HepG2 (cell line): ENCODE results near the gene CNTF. TPM values are rescaled to one million over a fixed set of nuclear protein-coding genes. Genes with fewer than 3 reads are reported as not detected.

Experiments used
- ATAC-seq: fragments of 200-7000 bp; cut with Tn5 transposase; 3 replicates; pipeline ENCODE4 v1.9.1; 2020; ENCODE audit warnings: mild to moderate bottlenecking, moderate library complexity
- BruUV-seq: library from RNA; stranded (reverse); fragments of 400-500 nt; replicated peaks from 2 replicates; lab custom pipeline; 2021; lab: Mats Ljungman, UMichigan
- CTCF ChIA-PET: fragments of 300-600 bp; formaldehyde crosslinking; extraction: SDS; loops from one replicate; lab custom pipeline; 2021; ENCODE audit warnings: low total read pairs, inconsistent platforms, low intra/inter-chr PET ratio; lab: Yijun Ruan, JAX
- POLR2A ChIA-PET: fragments of 350-600 bp; sonication (Branson Sonifier 250); formaldehyde crosslinking; loops from one replicate; lab custom pipeline; 2020; ENCODE audit warnings: antibody characterized with exemption, inconsistent platforms; lab: Yijun Ruan, JAX
- DNase-seq: peaks from one replicate; pipeline ENCODE4 v3.0.0-alpha.2; 2015; ENCODE audit warnings: low spot score
- FAIRE-seq: peaks from 3 replicates; lab custom pipeline; 2011; peaks lifted over from hg19 to GRCh38; lab: Jason Lieb, UNC
- H2AFZ ChIP-seq: one replicate; pipeline ENCODE4 v1.6.1; 2011; ENCODE audit warnings: low read length, inconsistent platforms
- H3K27ac ChIP-seq: fragments of 300-600 bp; 3 replicates; pipeline ENCODE4 v1.8.0; 2011; ENCODE audit warnings: mixed run types, mild to moderate bottlenecking, mixed read lengths, low read length, inconsistent platforms; ENCODE audit not compliant: insufficient read depth; ENCODE audit errors: extremely low read length
- H3K27me3 ChIP-seq, 2 experiments: fragments of 200-600 bp in 1 of 2; 2 replicates in 1 of 2; 3 replicates in 1 of 2; pipeline versions ENCODE4 v1.6.0 to v1.8.0; 2011; ENCODE audit warnings: low read length in 2 of 2, mild to moderate bottlenecking in 2 of 2, moderate library complexity in 2 of 2, inconsistent platforms in 1 of 2; ENCODE audit not compliant: insufficient read depth in 2 of 2, control insufficient read depth in 1 of 2
- H3K36me3 ChIP-seq, 2 experiments: fragments of 200-600 bp in 1 of 2; replicated peaks in 1 of 2; 2 replicates in 1 of 2; 3 replicates in 1 of 2; pipeline versions ENCODE4 v1.5.1 to v1.8.0; 2011; ENCODE audit warnings: low read length in 2 of 2, inconsistent platforms in 1 of 2; ENCODE audit not compliant: insufficient read depth in 2 of 2, control insufficient read depth in 1 of 2
- H3K4me1 ChIP-seq: 2 replicates; pipeline ENCODE4 v1.5.1; 2012; ENCODE audit warnings: low read length, inconsistent platforms; ENCODE audit not compliant: insufficient read depth
- H3K4me2 ChIP-seq: 2 replicates; pipeline ENCODE4 v1.6.0; 2011; ENCODE audit warnings: low read depth, low read length, inconsistent platforms
- H3K4me3 ChIP-seq, 3 experiments: fragments of 200-600 bp in 1 of 3; sonication (generic), shearing (Covaris generic) in 1 of 3; replicated peaks in 1 of 3; 2 replicates each; pipeline ENCODE4 v1.5.1; 2011 to 2016; ENCODE audit warnings: low read length in 3 of 3, inconsistent platforms in 2 of 3, low read depth in 2 of 3, mild to moderate bottlenecking in 2 of 3, control low read depth in 1 of 3, mixed read lengths in 1 of 3; ENCODE audit not compliant: insufficient read depth in 1 of 3
- H3K79me2 ChIP-seq: one replicate; pipeline ENCODE4 v1.6.1; 2011; ENCODE audit warnings: low read length, inconsistent platforms; ENCODE audit not compliant: insufficient read depth
- H3K9ac ChIP-seq: 2 replicates; pipeline ENCODE4 v1.6.0; 2011; ENCODE audit warnings: mild to moderate bottlenecking, low read depth, low read length, inconsistent platforms; ENCODE audit not compliant: insufficient read depth
- H3K9me3 ChIP-seq: 2 replicates; pipeline ENCODE4 v1.5.1; 2012; ENCODE audit warnings: mild to moderate bottlenecking, low read length
- H4K20me1 ChIP-seq: 2 replicates; pipeline ENCODE4 v1.6.0; 2011; ENCODE audit warnings: inconsistent platforms, mild to moderate bottlenecking, low read length, moderate library complexity; ENCODE audit not compliant: insufficient read depth
- HNF4A ChIP-seq: sonication (generic); formaldehyde crosslinking; IDR thresholded peaks from 2 replicates; pipeline ENCODE4 v1.4.0; 2020; ENCODE audit warnings: missing genetic modification reagents
- NR2F1 ChIP-seq, 2 experiments: fragments of 450-650 bp in 1 of 2; formaldehyde crosslinking in 1 of 2; IDR thresholded peaks; 2 replicates each; pipeline versions ENCODE4 v1.5.0 to v1.6.1; 2016 to 2020; ENCODE audit warnings: mild to moderate bottlenecking in 1 of 2, missing compliant biosample characterization in 1 of 2, missing genetic modification reagents in 1 of 2, moderate library complexity in 1 of 2
- RBFOX2 ChIP-seq: fragments of 200-400 bp; formaldehyde crosslinking; IDR thresholded peaks from 2 replicates; pipeline ENCODE4 v1.6.1; 2017; ENCODE audit warnings: low read depth, mild to moderate bottlenecking, low read length
- SMAD1 ChIP-seq: sonication (generic); formaldehyde crosslinking; IDR thresholded peaks from 2 replicates; pipeline ENCODE4 v1.4.0; 2020; ENCODE audit warnings: missing genetic modification reagents, low read depth, mild to moderate bottlenecking, borderline replicate concordance
- ZFP36L2 ChIP-seq: sonication (generic); formaldehyde crosslinking; IDR thresholded peaks from 2 replicates; pipeline ENCODE4 v1.4.0; 2020; ENCODE audit warnings: missing genetic modification reagents
- ZNF20 ChIP-seq: sonication (generic); formaldehyde crosslinking; IDR thresholded peaks from 2 replicates; pipeline ENCODE4 v1.4.0; 2020; ENCODE audit warnings: mild to moderate bottlenecking, moderate library complexity, missing genetic modification reagents
- ZNF317 ChIP-seq: sonication (generic); formaldehyde crosslinking; IDR thresholded peaks from 2 replicates; pipeline ENCODE4 v1.5.0; 2020; ENCODE audit warnings: mild to moderate bottlenecking, missing genetic modification reagents
- ZNF567 ChIP-seq: sonication (generic); formaldehyde crosslinking; IDR thresholded peaks from 2 replicates; pipeline ENCODE4 v1.8.1; 2023; ENCODE audit warnings: mild to moderate bottlenecking, missing genetic modification reagents, borderline replicate concordance
- ZNF570 ChIP-seq: sonication (generic); formaldehyde crosslinking; IDR thresholded peaks from 2 replicates; pipeline ENCODE4 v1.4.0; 2020; ENCODE audit warnings: mild to moderate bottlenecking, missing genetic modification reagents, borderline replicate concordance
- ZSCAN25 ChIP-seq: sonication (generic); formaldehyde crosslinking; IDR thresholded peaks from 2 replicates; pipeline ENCODE4 v1.8.0; 2022; ENCODE audit warnings: mild to moderate bottlenecking, missing genetic modification reagents
- WGBS: methylation state at CpG from one replicate; pipeline ENCODE4 v1.1.6; 2017; ENCODE audit warnings: low lambda C conversion rate; 5-methylcytosine and 5-hydroxymethylcytosine counted together
- in situ Hi-C: cut with HindIII; loops from 2 replicates; pipeline ENCODE4 v1.10.0; 2017; ENCODE audit warnings: low pct_unique_long_range_greater_than_20kb; ENCODE audit not compliant: extremely low pct_ligation_motif_present
- intact Hi-C: fragments of 100-400 bp; cut with micrococcal nuclease; formaldehyde crosslinking; loops from one replicate; pipeline ENCODE4 v1.10.0; 2022; ENCODE audit not compliant: unreplicated experiment
- polyA plus RNA-seq, 8 experiments: library from polyadenylated mRNA; depleted of rRNA in 3 of 8; stranded (reverse) in 7 of 8; unstranded in 1 of 8; fragments of >200 nt; fragmentation: Illumina TruSeq in 4 of 8; extraction: Trizol in 4 of 8; gene quantifications; 2 replicates each; pipeline versions ENCODE4 v1.2.1 to v1.2.3, GENCODE V29; 2011 to 2016; ENCODE audit warnings: low read depth in 4 of 8, missing spikeins in 1 of 8, mixed read lengths in 1 of 8; ENCODE audit not compliant: insufficient read depth in 1 of 8
- total RNA-seq, 5 experiments: library from RNA; depleted of rRNA; stranded (reverse); fragments of >200 nt; fragmentation: Illumina TruSeq; extraction: Trizol; gene quantifications; 2 replicates each; pipeline ENCODE4 v1.2.3, GENCODE V29; 2016; ENCODE audit warnings: low read depth in 1 of 5
- TF ChIP-seq, protein P1 (sequence below): sonication (generic); formaldehyde crosslinking; IDR thresholded peaks from 2 replicates; pipeline ENCODE4 v1.8.1; 2023; ENCODE audit warnings: mild to moderate bottlenecking, inconsistent platforms, moderate library complexity, missing genetic modification reagents, borderline replicate concordance

CNTF gene
- total and polyA plus RNA-seq, 2 of the 13 experiments (the other 11 are each of a cell fraction or from before 2014, with no cell fraction given): 0.51 to 2.3 TPM

DNA sequence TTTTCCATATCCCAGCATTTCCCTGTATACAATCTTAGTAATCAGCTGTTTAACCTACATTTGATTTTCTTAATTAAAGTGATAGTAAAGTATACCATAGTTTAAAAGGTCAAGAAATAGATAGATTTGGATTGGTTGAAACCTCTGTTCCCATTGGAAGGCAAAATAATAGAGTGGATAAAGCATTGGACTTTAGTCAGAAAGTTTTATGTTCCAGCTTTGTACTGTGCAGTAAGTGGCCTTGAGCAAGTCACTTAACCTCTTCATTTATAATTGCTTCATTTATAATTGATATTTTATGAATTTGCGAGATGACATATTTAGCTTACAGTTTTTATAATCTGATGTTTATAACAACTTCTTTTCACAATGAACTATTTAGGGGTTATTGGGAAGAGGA, 40.0 kb upstream of the CNTF start:
- H3K36me3 ChIP-seq: peaks cover 2 to 17% of the 10 kb centered on the region in 2 experiments
- ATAC-seq (no peak), DNase-seq (no peak), FAIRE-seq (no peak)
- H3K4me1 ChIP-seq: peaks cover 69% of the 10 kb centered on the region
- H3K27me3 ChIP-seq: no peaks in the 10 kb centered on the region
- peaks cover 82% of the 10 kb centered on the region for H3K79me2 ChIP-seq
- H3K4me2 ChIP-seq: peak overlapping the region; percentile 92
- ChIA-PET CTCF (no interaction called here), POLR2A (no interaction called here)
- H3K4me3 ChIP-seq: peak overlapping the region in 2 of 3 experiments; percentile 9 to 41; a peak in 2 of 6 replicates
- peak; percentile 42; the same call in 1 of the 2 replicates for TF ChIP-seq HNF4A (CRISPR knock-in tag)
- 0 out of 4 replicates have a peak, but pooled peaks of 1 of the 2 experiments have one; percentile 26 for TF ChIP-seq NR2F1 (CRISPR knock-in tag; IDR thresholded peaks at IDR 0.05)
- TF ChIP-seq ZNF317: peak; percentile 71; the same call in 1 of the 2 replicates
- TF ChIP-seq ZSCAN25 (CRISPR knock-in tag): no peak
- 0 out of 2 replicates have a peak, but pooled peaks have one; percentile 19 for TF ChIP-seq RBFOX2
- no TSS peak for BruUV-seq
- peak overlapping the region; percentile 27 for H3K27ac ChIP-seq
- intact Hi-C loops: no loop called here
- H4K20me1 ChIP-seq: peaks cover 31% of the 10 kb centered on the region
- in situ Hi-C loops: loop anchor here (10.0 kb wide), 1 partner anchor 202 kb away; no protein-coding TSS in a partner anchor
- no peaks in the 10 kb centered on the region for H3K9me3 ChIP-seq
- no peak overlapping the region for H2AFZ ChIP-seq
- no peak overlapping the region for H3K9ac ChIP-seq
- 83% methylated on average over 1 of the region's 1 CpG for WGBS

- Histone ChIP-seq H4K20me1 (peaks cover 12% of the 10 kb centered on the region), H3K27me3 (no peaks in the 10 kb centered on the region), H3K4me1 (peaks cover 61% of the 10 kb centered on the region), H3K36me3 (peaks cover 2 to 23% of the 10 kb centered on the region in 2 experiments), H3K4me2 (no peak overlapping the region), H3K79me2 (peaks cover 99% of the 10 kb centered on the region), H2AFZ (no peak overlapping the region), H3K27ac (no peak overlapping the region), H3K9me3 (no peaks in the 10 kb centered on the region), H3K4me3 (no peak overlapping the region), H3K9ac (no peak overlapping the region)
- no TSS peak for BruUV-seq
- WGBS: 95% methylated on average over 2 of the region's 2 CpGs
- intact Hi-C loops: no loop called here
- in situ Hi-C loops: loop anchor here (10.0 kb wide), 1 partner anchor 198 kb away; no protein-coding TSS in a partner anchor
- CTCF ChIA-PET: no interaction called here
- no peak for TF ChIP-seq ZFP36L2 (CRISPR knock-in tag)
- no peak for TF ChIP-seq SMAD1 (CRISPR knock-in tag)
- TF ChIP-seq, protein P1, sequence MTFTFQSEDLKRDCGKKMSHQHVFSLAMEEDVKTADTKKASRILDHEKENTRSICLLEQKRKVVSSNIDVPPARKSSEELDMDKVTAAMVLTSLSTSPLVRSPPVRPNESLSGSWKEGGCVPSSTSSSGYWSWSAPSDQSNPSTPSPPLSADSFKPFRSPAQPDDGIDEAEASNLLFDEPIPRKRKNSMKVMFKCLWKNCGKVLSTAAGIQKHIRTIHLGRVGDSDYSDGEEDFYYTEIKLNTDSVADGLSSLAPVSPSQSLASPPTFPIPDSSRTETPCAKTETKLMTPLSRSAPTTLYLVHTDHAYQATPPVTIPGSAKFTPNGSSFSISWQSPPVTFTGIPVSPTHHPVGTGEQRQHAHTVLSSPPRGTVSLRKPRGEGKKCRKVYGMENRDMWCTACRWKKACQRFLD (CRISPR knock-in tag): no peak
- no peak for TF ChIP-seq ZNF567 (CRISPR knock-in tag)
- TF ChIP-seq ZNF570: no peak
- TF ChIP-seq ZNF20 (CRISPR knock-in tag): no peak
- ATAC-seq: no peak
- no peak for DNase-seq
- POLR2A ChIA-PET: no interaction called here
- FAIRE-seq: no peak
These were observed 35.5 kb upstream of the CNTF start for GRCh38 chr11:58586998-58587397.
